SK-N-SH (cell line): ENCODE results near the gene PRKCA. TPM values are rescaled to one million over a fixed set of nuclear protein-coding genes. Genes with fewer than 3 reads are reported as not detected.

Source experiments
- CTCF ChIA-PET: fragments of 300-600, 350-600 bp; formaldehyde crosslinking; extraction: SDS; loops from one replicate; lab custom pipeline; 2021; lab: Yijun Ruan, JAX
- POLR2A ChIA-PET: fragments of 350-600 bp; sonication (Branson Sonifier 250); formaldehyde crosslinking; extraction: SDS; loops from one replicate; lab custom pipeline; 2020; ENCODE audit warnings: antibody characterized with exemption, inconsistent platforms; lab: Yijun Ruan, JAX
- DNase-seq: peaks from one replicate; pipeline ENCODE4 v3.0.0; 2012
- H2AFZ ChIP-seq: fragments of 200-600 bp; sonication (generic); 2 replicates; pipeline ENCODE4 v1.8.1; 2016; ENCODE audit warnings: antibody characterized with exemption, mild to moderate bottlenecking, low read depth
- H3F3A ChIP-seq: fragments of 200-600 bp; sonication (generic); replicated peaks from 2 replicates; pipeline ENCODE3; 2016; ENCODE audit warnings: antibody characterized with exemption, mild to moderate bottlenecking; ENCODE audit not compliant: insufficient read depth
- H3K27ac ChIP-seq, 2 experiments: fragments of 200-500 bp in 1 of 2; fragments of 200-600 bp in 1 of 2; sonication (Bioruptor generic) in 1 of 2; sonication (generic), shearing (Covaris generic) in 1 of 2; 2 replicates each; pipeline versions ENCODE4 v1.5.1 to v1.6.1; 2014 to 2016; ENCODE audit warnings: low read depth in 2 of 2, inconsistent platforms in 1 of 2, low read length in 1 of 2, mild to moderate bottlenecking in 1 of 2, mixed read lengths in 1 of 2
- H3K27me3 ChIP-seq: fragments of 200-600 bp; sonication (generic), shearing (Covaris generic); 2 replicates; pipeline ENCODE4 v1.6.1; 2016; ENCODE audit warnings: mixed run types; ENCODE audit not compliant: insufficient read depth
- H3K36me3 ChIP-seq, 2 experiments: fragments of 200-500 bp in 1 of 2; fragments of 200-600 bp in 1 of 2; sonication (Bioruptor generic) in 1 of 2; sonication (generic) in 1 of 2; replicated peaks in 1 of 2; 2 replicates each; pipeline versions ENCODE3 to v1.5.1; 2014 to 2016; ENCODE audit warnings: low read length in 1 of 2, mild to moderate bottlenecking in 1 of 2; ENCODE audit not compliant: insufficient read depth in 2 of 2, control insufficient read depth in 1 of 2
- H3K4me1 ChIP-seq, 2 experiments: fragments of 200-500 bp in 1 of 2; fragments of 200-600 bp in 1 of 2; sonication (Bioruptor generic) in 1 of 2; sonication (generic), shearing (Covaris generic) in 1 of 2; 2 replicates each; pipeline versions ENCODE4 v1.5.1 to v1.6.1; 2014 to 2016; ENCODE audit warnings: low read depth in 1 of 2, low read length in 1 of 2, mixed run types in 1 of 2; ENCODE audit not compliant: insufficient read depth in 2 of 2, control insufficient read depth in 1 of 2
- H3K4me2 ChIP-seq: fragments of 200-600 bp; sonication (generic), shearing (Covaris generic); 2 replicates; pipeline ENCODE4 v1.6.1; 2017; ENCODE audit warnings: mixed run types
- H3K4me3 ChIP-seq, 2 experiments: fragments of 200-500 bp in 1 of 2; fragments of 200-600 bp in 1 of 2; sonication (Bioruptor generic) in 1 of 2; sonication (generic), shearing (Covaris generic) in 1 of 2; 2 replicates each; pipeline versions ENCODE4 v1.5.1 to v1.8.1; 2014 to 2016; ENCODE audit warnings: low read depth in 2 of 2, inconsistent platforms in 1 of 2, low read length in 1 of 2, mild to moderate bottlenecking in 1 of 2, mixed read lengths in 1 of 2, moderate library complexity in 1 of 2
- H3K79me2 ChIP-seq: fragments of 200-600 bp; sonication (generic); 2 replicates; pipeline ENCODE4 v1.8.1; 2017; ENCODE audit warnings: mild to moderate bottlenecking; ENCODE audit not compliant: insufficient read depth
- H3K9ac ChIP-seq: fragments of 200-600 bp; sonication (generic); 2 replicates; pipeline ENCODE4 v1.6.1; 2017; ENCODE audit warnings: mixed run types
- H3K9me2 ChIP-seq: fragments of 200-600 bp; sonication (generic); 2 replicates; pipeline ENCODE4 v1.6.1; 2017; ENCODE audit warnings: mixed run types
- H3K9me3 ChIP-seq: fragments of 200-600 bp; sonication (generic); 2 replicates; pipeline ENCODE4 v1.6.1; 2017; ENCODE audit warnings: mixed run types, mild to moderate bottlenecking, moderate library complexity
- H4K20me1 ChIP-seq: fragments of 200-600 bp; sonication (generic); 2 replicates; pipeline ENCODE4 v1.6.1; 2017; ENCODE audit warnings: mild to moderate bottlenecking, mixed run types; ENCODE audit not compliant: insufficient read depth
- ELF1 ChIP-seq: IDR thresholded peaks from 2 replicates; pipeline ENCODE4 v1.4.0; 2012
- EP300 ChIP-seq, 2 experiments: IDR thresholded peaks; 2 replicates each; pipeline versions ENCODE4 v1.4.0 to v1.6.1; 2012; ENCODE audit warnings: borderline replicate concordance in 1 of 2, low read depth in 1 of 2, low read length in 1 of 2
- FOSL2 ChIP-seq: IDR thresholded peaks from 2 replicates; pipeline ENCODE4 v1.4.0; 2012; ENCODE audit warnings: low read depth, mild to moderate bottlenecking, moderate library complexity, borderline replicate concordance
- FOXJ3 ChIP-seq: sonication (generic); formaldehyde crosslinking; IDR thresholded peaks from 2 replicates; pipeline ENCODE4 v1.5.1; 2020; ENCODE audit warnings: mild to moderate bottlenecking, missing genetic modification reagents
- GABPA ChIP-seq: IDR thresholded peaks from 2 replicates; pipeline ENCODE4 v1.4.0; 2012; ENCODE audit warnings: low read depth, mild to moderate bottlenecking
- GATA2 ChIP-seq: sonication (generic); formaldehyde crosslinking; IDR thresholded peaks from 2 replicates; pipeline ENCODE4 v1.5.0; 2020; ENCODE audit warnings: mild to moderate bottlenecking, missing genetic modification reagents
- IRF3 ChIP-seq: fragments of 150-350 bp; IDR thresholded peaks from 2 replicates; pipeline ENCODE4 v1.6.1; 2016; ENCODE audit warnings: mild to moderate bottlenecking, low read depth, low read length
- MEF2A ChIP-seq: IDR thresholded peaks from 2 replicates; pipeline ENCODE4 v1.4.0; 2012; ENCODE audit warnings: low read depth, borderline replicate concordance
- NFIC ChIP-seq: IDR thresholded peaks from 2 replicates; pipeline ENCODE4 v1.4.0; 2012; ENCODE audit warnings: borderline replicate concordance
- POLR2AphosphoS5 ChIP-seq: IDR thresholded peaks from 2 replicates; pipeline ENCODE4 v1.6.1; 2012; ENCODE audit warnings: low read depth, low read length
- RAD21 ChIP-seq: IDR thresholded peaks from 2 replicates; pipeline ENCODE4 v1.6.1; 2012; ENCODE audit warnings: mild to moderate bottlenecking, low read length
- RXRA ChIP-seq: IDR thresholded peaks from 2 replicates; pipeline ENCODE4 v1.4.0; 2012; ENCODE audit warnings: low read depth, mild to moderate bottlenecking, borderline replicate concordance
- SIN3A ChIP-seq: IDR thresholded peaks from 2 replicates; pipeline ENCODE4 v1.6.1; 2012; ENCODE audit warnings: low read depth, mild to moderate bottlenecking, low read length, moderate library complexity, borderline replicate concordance
- TEAD4 ChIP-seq: IDR thresholded peaks from 2 replicates; pipeline ENCODE4 v1.4.0; 2012; ENCODE audit warnings: mild to moderate bottlenecking, borderline replicate concordance; ENCODE audit not compliant: insufficient read depth
- YY1 ChIP-seq: IDR thresholded peaks from 2 replicates; pipeline ENCODE4 v1.4.0; 2012; ENCODE audit warnings: low read depth, mild to moderate bottlenecking
- WGBS: methylation state at CpG from one replicate; pipeline ENCODE4 v1.1.6; 2017; ENCODE audit warnings: low lambda C conversion rate; 5-methylcytosine and 5-hydroxymethylcytosine counted together
- polyA plus RNA-seq, 3 experiments: library from polyadenylated mRNA; depleted of rRNA; stranded (reverse); fragments of >200 nt; gene quantifications; 2 replicates each; pipeline ENCODE4 v1.2.3, GENCODE V29; 2012
- TF ChIP-seq, protein P1 (sequence below): fragments of 150-350 bp; IDR thresholded peaks from 2 replicates; pipeline ENCODE4 v1.6.1; 2017; ENCODE audit warnings: antibody characterized with exemption, low read length, low read depth, borderline replicate concordance
- TF ChIP-seq, protein P2 (sequence below): fragments of 200-600 bp; sonication (generic); IDR thresholded peaks from 2 replicates; pipeline ENCODE4 v1.6.1; 2017; ENCODE audit warnings: antibody characterized with exemption, mild to moderate bottlenecking, moderate library complexity
- TF ChIP-seq, protein P3 (sequence below): IDR thresholded peaks from 2 replicates; pipeline ENCODE4; 2012
- TF ChIP-seq, protein P4 (sequence below): IDR thresholded peaks from 2 replicates; pipeline ENCODE4 v1.4.0; 2012; ENCODE audit warnings: low read depth
- TF ChIP-seq, protein P5 (sequence below): IDR thresholded peaks from 2 replicates; pipeline ENCODE4 v1.4.0; 2012; ENCODE audit warnings: low read depth, borderline replicate concordance

The PRKCA gene
- polyA plus RNA-seq, 1 of the 3 experiments (the other 2 are of a cell fraction) = 108 TPM

- TF ChIP-seq, protein P1, sequence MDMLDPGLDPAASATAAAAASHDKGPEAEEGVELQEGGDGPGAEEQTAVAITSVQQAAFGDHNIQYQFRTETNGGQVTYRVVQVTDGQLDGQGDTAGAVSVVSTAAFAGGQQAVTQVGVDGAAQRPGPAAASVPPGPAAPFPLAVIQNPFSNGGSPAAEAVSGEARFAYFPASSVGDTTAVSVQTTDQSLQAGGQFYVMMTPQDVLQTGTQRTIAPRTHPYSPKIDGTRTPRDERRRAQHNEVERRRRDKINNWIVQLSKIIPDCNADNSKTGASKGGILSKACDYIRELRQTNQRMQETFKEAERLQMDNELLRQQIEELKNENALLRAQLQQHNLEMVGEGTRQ = no peak
- TF ChIP-seq YY1 (no peak), POLR2AphosphoS5 (no peak)
- TF ChIP-seq, protein P2, sequence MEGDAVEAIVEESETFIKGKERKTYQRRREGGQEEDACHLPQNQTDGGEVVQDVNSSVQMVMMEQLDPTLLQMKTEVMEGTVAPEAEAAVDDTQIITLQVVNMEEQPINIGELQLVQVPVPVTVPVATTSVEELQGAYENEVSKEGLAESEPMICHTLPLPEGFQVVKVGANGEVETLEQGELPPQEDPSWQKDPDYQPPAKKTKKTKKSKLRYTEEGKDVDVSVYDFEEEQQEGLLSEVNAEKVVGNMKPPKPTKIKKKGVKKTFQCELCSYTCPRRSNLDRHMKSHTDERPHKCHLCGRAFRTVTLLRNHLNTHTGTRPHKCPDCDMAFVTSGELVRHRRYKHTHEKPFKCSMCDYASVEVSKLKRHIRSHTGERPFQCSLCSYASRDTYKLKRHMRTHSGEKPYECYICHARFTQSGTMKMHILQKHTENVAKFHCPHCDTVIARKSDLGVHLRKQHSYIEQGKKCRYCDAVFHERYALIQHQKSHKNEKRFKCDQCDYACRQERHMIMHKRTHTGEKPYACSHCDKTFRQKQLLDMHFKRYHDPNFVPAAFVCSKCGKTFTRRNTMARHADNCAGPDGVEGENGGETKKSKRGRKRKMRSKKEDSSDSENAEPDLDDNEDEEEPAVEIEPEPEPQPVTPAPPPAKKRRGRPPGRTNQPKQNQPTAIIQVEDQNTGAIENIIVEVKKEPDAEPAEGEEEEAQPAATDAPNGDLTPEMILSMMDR = peak; percentile 45
Measured at GRCh38 chr17:66313325-66313724, 10.9 kb downstream of the PRKCA start (continued).

DNA sequence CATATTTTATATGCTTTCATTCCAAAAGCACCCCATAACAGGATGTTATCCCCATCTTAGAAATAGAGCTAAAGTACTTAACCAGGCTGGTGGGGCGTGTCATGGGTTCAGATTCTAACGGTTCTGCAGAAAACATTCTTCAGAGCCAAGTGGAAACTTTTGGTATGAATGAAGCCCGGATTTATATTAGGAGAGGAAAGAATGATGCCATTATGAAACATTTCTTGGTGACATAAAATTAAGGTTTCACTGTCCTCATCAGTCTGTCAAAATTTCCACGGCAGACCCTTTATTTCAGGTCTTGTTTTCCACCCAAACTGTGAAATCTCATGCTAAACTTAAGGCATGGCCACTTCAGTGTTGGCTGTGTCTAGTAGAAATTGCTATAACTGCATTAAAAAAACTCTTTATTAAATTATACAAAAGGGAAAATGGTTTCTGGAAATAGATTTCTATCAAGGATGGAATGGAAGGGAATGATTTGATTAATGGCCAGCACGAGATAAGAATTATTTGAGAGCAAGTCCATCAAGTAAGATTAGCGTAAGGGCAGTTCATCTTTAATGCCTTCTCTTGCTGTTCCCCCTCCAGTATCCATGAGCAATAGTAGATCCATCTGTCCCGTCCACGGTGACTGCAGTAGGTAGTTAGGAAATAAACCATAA, 11.7 kb downstream of the PRKCA start:
- H3K27ac ChIP-seq = peak overlapping the region; percentile 57 to 81
- POLR2A ChIA-PET = interaction anchor here (0.8 to 1.4 kb wide), 2 partner anchors 10 to 13 kb away, joined by 3 to 4 read pairs; no protein-coding TSS in a partner anchor
- peaks cover 59% of the 10 kb centered on the region for H3F3A ChIP-seq
- H3K9me3 ChIP-seq = no peaks in the 10 kb centered on the region
- H2AFZ ChIP-seq = no peak overlapping the region
- H4K20me1 ChIP-seq = peaks cover 23% of the 10 kb centered on the region
- peak overlapping the region; percentile 3; the same call in 1 of the 2 replicates for H3K9ac ChIP-seq
- CTCF ChIA-PET = interaction anchor here (0.5 to 2.5 kb wide), 9 partner anchors 10 to 311 kb away, joined by 3 to 8 read pairs (median 4); no protein-coding TSS in a partner anchor
- H3K9me2 ChIP-seq = no peaks in the 10 kb centered on the region
- H3K4me3 ChIP-seq = peak overlapping the region in 1 of 2 experiments; percentile 1; a peak in 1 of 4 replicates
- peaks cover 100% of the 10 kb centered on the region for H3K79me2 ChIP-seq
- peaks cover 18 to 67% of the 10 kb centered on the region in 2 experiments for H3K36me3 ChIP-seq
- 40% methylated on average over 8 of the region's 8 CpGs for WGBS
- DNase-seq = peak; percentile 58
- H3K27me3 ChIP-seq = no peaks in the 10 kb centered on the region
- peak overlapping the region; percentile 36 for H3K4me2 ChIP-seq
- H3K4me1 ChIP-seq = peaks cover 19 to 27% of the 10 kb centered on the region in 2 experiments; a peak in 3 of 4 replicates
- TF ChIP-seq RXRA = no peak
- TF ChIP-seq IRF3 = no peak
- peak; percentile 46 for TF ChIP-seq RAD21
- no peak for TF ChIP-seq ELF1
- TF ChIP-seq MEF2A = no peak
- peak; percentile 75 for TF ChIP-seq GATA2 (CRISPR knock-in tag)
- peak; percentile 32; the same call in 1 of the 2 replicates for TF ChIP-seq FOXJ3 (CRISPR knock-in tag)
- TF ChIP-seq, protein P3, sequence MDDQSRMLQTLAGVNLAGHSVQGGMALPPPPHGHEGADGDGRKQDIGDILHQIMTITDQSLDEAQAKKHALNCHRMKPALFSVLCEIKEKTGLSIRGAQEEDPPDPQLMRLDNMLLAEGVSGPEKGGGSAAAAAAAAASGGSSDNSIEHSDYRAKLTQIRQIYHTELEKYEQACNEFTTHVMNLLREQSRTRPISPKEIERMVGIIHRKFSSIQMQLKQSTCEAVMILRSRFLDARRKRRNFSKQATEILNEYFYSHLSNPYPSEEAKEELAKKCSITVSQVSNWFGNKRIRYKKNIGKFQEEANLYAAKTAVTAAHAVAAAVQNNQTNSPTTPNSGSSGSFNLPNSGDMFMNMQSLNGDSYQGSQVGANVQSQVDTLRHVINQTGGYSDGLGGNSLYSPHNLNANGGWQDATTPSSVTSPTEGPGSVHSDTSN = no peak; the same call in 1 of the 2 replicates
- TF ChIP-seq FOSL2 = no peak
- TF ChIP-seq, protein P2 = no peak
- TF ChIP-seq NFIC = peak; percentile 38; the same call in 1 of the 2 replicates
- no peak for TF ChIP-seq YY1
- TF ChIP-seq, protein P4, sequence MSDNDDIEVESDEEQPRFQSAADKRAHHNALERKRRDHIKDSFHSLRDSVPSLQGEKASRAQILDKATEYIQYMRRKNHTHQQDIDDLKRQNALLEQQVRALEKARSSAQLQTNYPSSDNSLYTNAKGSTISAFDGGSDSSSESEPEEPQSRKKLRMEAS = no peak
- TF ChIP-seq, protein P5, sequence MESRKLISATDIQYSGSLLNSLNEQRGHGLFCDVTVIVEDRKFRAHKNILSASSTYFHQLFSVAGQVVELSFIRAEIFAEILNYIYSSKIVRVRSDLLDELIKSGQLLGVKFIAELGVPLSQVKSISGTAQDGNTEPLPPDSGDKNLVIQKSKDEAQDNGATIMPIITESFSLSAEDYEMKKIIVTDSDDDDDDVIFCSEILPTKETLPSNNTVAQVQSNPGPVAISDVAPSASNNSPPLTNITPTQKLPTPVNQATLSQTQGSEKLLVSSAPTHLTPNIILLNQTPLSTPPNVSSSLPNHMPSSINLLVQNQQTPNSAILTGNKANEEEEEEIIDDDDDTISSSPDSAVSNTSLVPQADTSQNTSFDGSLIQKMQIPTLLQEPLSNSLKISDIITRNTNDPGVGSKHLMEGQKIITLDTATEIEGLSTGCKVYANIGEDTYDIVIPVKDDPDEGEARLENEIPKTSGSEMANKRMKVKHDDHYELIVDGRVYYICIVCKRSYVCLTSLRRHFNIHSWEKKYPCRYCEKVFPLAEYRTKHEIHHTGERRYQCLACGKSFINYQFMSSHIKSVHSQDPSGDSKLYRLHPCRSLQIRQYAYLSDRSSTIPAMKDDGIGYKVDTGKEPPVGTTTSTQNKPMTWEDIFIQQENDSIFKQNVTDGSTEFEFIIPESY = no peak
- no peak for TF ChIP-seq GABPA
- peak in 1 of 2 experiments; percentile 97; a peak in 2 of 4 replicates for TF ChIP-seq EP300 (IDR thresholded peaks at IDR 0.05; ENCODE audit: borderline replicate concordance in 1 of 2, low read depth in 1 of 2, low read length in 1 of 2)
- 0 out of 2 replicates have a peak, but pooled peaks have one; percentile 62 for TF ChIP-seq TEAD4
- TF ChIP-seq SIN3A = no peak
